OCI-LY3 (cell line): ENCODE results near the gene RPL13A.

Experiments
- CTCF ChIP-seq: fragments of 200-600, 300-600 bp; sonication (generic); IDR thresholded peaks from 2 replicates; pipeline ENCODE4 v1.5.1; 2014; ENCODE audit warnings: antibody characterized with exemption, low read length, low read depth
- EZH2phosphoT487 ChIP-seq: fragments of 200-600 bp; shearing (Covaris generic); IDR thresholded peaks from 2 replicates; pipeline ENCODE4 v1.6.1; 2018; ENCODE audit warnings: antibody characterized with exemption, mixed run types, low read depth

GRCh38 chr19:49462492-49462891 lies 24.9 kb upstream of the RPL13A start:
- TF ChIP-seq CTCF (no peak), EZH2phosphoT487 (no peak)
